ENCODE data around the gene FOXJ3. TPM values are rescaled to one million over a fixed set of nuclear protein-coding genes. Genes with fewer than 3 reads are reported as not detected.

The FOXJ3 gene
- total and polyA plus RNA-seq, 2 of the 13 experiments (the other 11 are each of a cell fraction or from before 2014, with no cell fraction given), result 16.6 to 48.5 TPM

DNA sequence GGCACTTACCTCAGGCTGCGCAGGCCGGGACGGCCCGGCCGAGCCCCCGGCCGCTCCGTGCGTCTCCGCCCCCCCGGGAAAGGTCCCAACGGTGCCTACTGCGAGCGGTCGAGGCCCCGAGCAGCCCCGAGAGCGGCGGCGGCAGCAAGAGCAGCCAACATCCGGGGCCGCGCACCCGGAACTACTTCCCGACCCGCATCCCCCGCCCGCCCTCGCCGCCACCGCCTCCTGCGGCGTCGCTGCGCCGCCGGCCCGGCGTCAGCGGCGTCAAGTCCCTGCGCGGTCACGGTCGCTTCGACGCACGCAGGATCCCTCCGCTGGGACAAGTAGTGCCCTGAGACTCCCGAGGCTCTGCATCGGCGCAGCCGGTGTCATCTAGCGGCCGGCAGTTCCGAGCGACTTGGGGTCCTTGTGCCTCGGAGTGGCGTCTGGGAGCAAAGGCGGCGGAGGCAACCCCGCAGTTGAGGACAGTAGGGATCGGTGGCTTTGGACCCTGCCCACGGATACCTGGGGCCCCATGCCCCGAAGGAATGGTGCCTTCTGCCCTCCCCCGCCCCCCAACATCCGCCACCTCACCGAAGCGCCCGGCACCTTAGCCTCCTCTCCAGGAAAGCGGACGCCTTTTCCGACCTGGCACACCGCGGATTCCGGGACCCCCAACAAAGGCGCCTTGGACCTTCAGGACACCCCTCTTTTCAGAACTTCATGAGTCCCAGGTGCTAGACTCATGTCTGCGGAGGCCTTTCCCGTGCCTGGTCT lies at the start of gene FOXJ3 (continued):
- peak; percentile 85 for TF ChIP-seq ZSCAN25 (CRISPR knock-in tag; IDR thresholded peaks at IDR 0.05)
- 0 out of 2 replicates have a peak, but pooled peaks have one; percentile 65 for TF ChIP-seq ZNF224 (CRISPR knock-in tag; IDR thresholded peaks at IDR 0.05)
- TF ChIP-seq ARNT (IDR thresholded peaks at IDR 0.05), result no peak
- TF ChIP-seq ZNF354B (CRISPR knock-in tag; IDR thresholded peaks at IDR 0.05), result no peak
- peak; percentile 56; the same call in 1 of the 2 replicates for TF ChIP-seq NAIF1 (CRISPR knock-in tag; IDR thresholded peaks at IDR 0.05; ENCODE audit: borderline replicate concordance)
- TF ChIP-seq ZNF782 (CRISPR knock-in tag; IDR thresholded peaks at IDR 0.05; ENCODE audit: borderline replicate concordance), result peak; percentile 62; the same call in 1 of the 2 replicates
- TF ChIP-seq ZNF878 (CRISPR knock-in tag; IDR thresholded peaks at IDR 0.05), result no peak; the same call in 1 of the 2 replicates
- TF ChIP-seq, protein P1, sequence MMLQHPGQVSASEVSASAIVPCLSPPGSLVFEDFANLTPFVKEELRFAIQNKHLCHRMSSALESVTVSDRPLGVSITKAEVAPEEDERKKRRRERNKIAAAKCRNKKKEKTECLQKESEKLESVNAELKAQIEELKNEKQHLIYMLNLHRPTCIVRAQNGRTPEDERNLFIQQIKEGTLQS (CRISPR knock-in tag; IDR thresholded peaks at IDR 0.05), result peak; percentile 78
- TF ChIP-seq RARG (CRISPR knock-in tag; IDR thresholded peaks at IDR 0.05; ENCODE audit: low read depth), result no peak
- peak; percentile 93 for TF ChIP-seq GABPB1 (CRISPR knock-in tag; IDR thresholded peaks at IDR 0.05)
- no peak; the same call in none of the 2 replicates for TF ChIP-seq CCDC6 (CRISPR knock-in tag; IDR thresholded peaks at IDR 0.05)
- TF ChIP-seq SUZ12 (IDR thresholded peaks at IDR 0.05; ENCODE audit: low read depth, low read length), result no peak
- TF ChIP-seq SMARCC2 (IDR thresholded peaks at IDR 0.05), result no peak
- peak; percentile 92 for TF ChIP-seq MED1 (CRISPR knock-in tag; IDR thresholded peaks at IDR 0.05)
- TF ChIP-seq PRMT3 (CRISPR knock-in tag; IDR thresholded peaks at IDR 0.05; ENCODE audit: borderline replicate concordance, low read depth), result no peak
- TF ChIP-seq RBAK (CRISPR knock-in tag; IDR thresholded peaks at IDR 0.05), result peak; percentile 62; the same call in 1 of the 2 replicates
- TF ChIP-seq, protein P2, sequence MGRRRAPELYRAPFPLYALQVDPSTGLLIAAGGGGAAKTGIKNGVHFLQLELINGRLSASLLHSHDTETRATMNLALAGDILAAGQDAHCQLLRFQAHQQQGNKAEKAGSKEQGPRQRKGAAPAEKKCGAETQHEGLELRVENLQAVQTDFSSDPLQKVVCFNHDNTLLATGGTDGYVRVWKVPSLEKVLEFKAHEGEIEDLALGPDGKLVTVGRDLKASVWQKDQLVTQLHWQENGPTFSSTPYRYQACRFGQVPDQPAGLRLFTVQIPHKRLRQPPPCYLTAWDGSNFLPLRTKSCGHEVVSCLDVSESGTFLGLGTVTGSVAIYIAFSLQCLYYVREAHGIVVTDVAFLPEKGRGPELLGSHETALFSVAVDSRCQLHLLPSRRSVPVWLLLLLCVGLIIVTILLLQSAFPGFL (CRISPR knock-in tag; IDR thresholded peaks at IDR 0.05), result 0 out of 2 replicates have a peak, but pooled peaks have one; percentile 63
- TF ChIP-seq JARID2 (CRISPR knock-in tag; IDR thresholded peaks at IDR 0.05; ENCODE audit: insufficient replicate concordance), result no peak
- TF ChIP-seq, protein P3, sequence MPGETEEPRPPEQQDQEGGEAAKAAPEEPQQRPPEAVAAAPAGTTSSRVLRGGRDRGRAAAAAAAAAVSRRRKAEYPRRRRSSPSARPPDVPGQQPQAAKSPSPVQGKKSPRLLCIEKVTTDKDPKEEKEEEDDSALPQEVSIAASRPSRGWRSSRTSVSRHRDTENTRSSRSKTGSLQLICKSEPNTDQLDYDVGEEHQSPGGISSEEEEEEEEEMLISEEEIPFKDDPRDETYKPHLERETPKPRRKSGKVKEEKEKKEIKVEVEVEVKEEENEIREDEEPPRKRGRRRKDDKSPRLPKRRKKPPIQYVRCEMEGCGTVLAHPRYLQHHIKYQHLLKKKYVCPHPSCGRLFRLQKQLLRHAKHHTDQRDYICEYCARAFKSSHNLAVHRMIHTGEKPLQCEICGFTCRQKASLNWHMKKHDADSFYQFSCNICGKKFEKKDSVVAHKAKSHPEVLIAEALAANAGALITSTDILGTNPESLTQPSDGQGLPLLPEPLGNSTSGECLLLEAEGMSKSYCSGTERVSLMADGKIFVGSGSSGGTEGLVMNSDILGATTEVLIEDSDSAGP (CRISPR knock-in tag; IDR thresholded peaks at IDR 0.05; ENCODE audit: borderline replicate concordance), result peak; percentile 85
- TF ChIP-seq ZMAT5 (CRISPR knock-in tag; IDR thresholded peaks at IDR 0.05; ENCODE audit: borderline replicate concordance, low read depth), result no peak
- TF ChIP-seq ZNF780A (CRISPR knock-in tag; IDR thresholded peaks at IDR 0.05), result no peak
